Naive thymus-derived CD4-positive, alpha-beta T cell (primary cell): ENCODE data around the gene MAN1C1. TPM values are rescaled to one million over a fixed set of nuclear protein-coding genes. Genes with fewer than 3 reads are reported as not detected.

ENCODE experiments used
- ATAC-seq: fragments of 150-1000 bp; cut with Tn5 transposase; 2 replicates; pipeline ENCODE4 v1.10.0; 2021; ENCODE audit warnings: mild to moderate bottlenecking, moderate library complexity
- CTCF ChIA-PET: fragments of 350-600 bp; sonication (Branson Sonifier 250); formaldehyde crosslinking; loops from one replicate; lab custom pipeline; 2021; ENCODE audit warnings: antibody characterized with exemption; lab: Charles Lee
- POLR2A ChIA-PET: fragments of 350-600 bp; sonication (Branson Sonifier 250); formaldehyde crosslinking; loops from one replicate; lab custom pipeline; 2021; ENCODE audit warnings: antibody characterized with exemption, inconsistent platforms; lab: Charles Lee
- DNase-seq, 9 donors: peaks; one replicate each; pipeline versions ENCODE4 v3.0.0 to v3.0.0-alpha.2; 2020 to 2022; ENCODE audit warnings: mixed read lengths in 1 of 9
- H3K27ac ChIP-seq: one replicate; pipeline ENCODE4 v1.7.0; 2013; ENCODE audit warnings: mild to moderate bottlenecking, low read depth, low read length, moderate library complexity
- H3K27me3 ChIP-seq, 2 donors: one replicate each; pipeline ENCODE4 v1.7.0; 2013; ENCODE audit warnings: low read length in 2 of 2, mild to moderate bottlenecking in 2 of 2, moderate library complexity in 2 of 2; ENCODE audit not compliant: control insufficient read depth in 2 of 2, insufficient read depth in 2 of 2
- H3K36me3 ChIP-seq, 3 experiments: 1 replicate in 2 of 3; 2 replicates in 1 of 3; pipeline ENCODE4 v1.7.0; 2013; ENCODE audit warnings: low read length in 3 of 3, mild to moderate bottlenecking in 3 of 3, moderate library complexity in 1 of 3; ENCODE audit not compliant: insufficient read depth in 3 of 3, control insufficient read depth in 2 of 3
- H3K4me1 ChIP-seq, 2 donors: one replicate each; pipeline ENCODE4 v1.7.0; 2013; ENCODE audit warnings: low read length in 2 of 2, mild to moderate bottlenecking in 2 of 2, moderate library complexity in 1 of 2; ENCODE audit not compliant: control insufficient read depth in 2 of 2, insufficient read depth in 2 of 2
- H3K4me3 ChIP-seq: 2 replicates; pipeline ENCODE4 v1.7.0; 2013; ENCODE audit warnings: mild to moderate bottlenecking, low read length
- H3K9me3 ChIP-seq, 3 experiments: 1 replicate in 2 of 3; 2 replicates in 1 of 3; pipeline ENCODE4 v1.7.0; 2013; ENCODE audit warnings: low read length in 3 of 3; ENCODE audit not compliant: control insufficient read depth in 2 of 3
- H3K27ac Mint-ChIP-seq, 9 donors: one replicate each; pipeline ENCODE4 v1.8.0; 2020 to 2022; ENCODE audit warnings: mixed read lengths in 9 of 9, mild to moderate bottlenecking in 8 of 9, moderate library complexity in 5 of 9, inconsistent platforms in 2 of 9
- H3K27me3 Mint-ChIP-seq, 5 donors: one replicate each; pipeline ENCODE4 v1.8.0; 2021 to 2022; ENCODE audit warnings: mixed read lengths in 5 of 5, mild to moderate bottlenecking in 1 of 5
- H3K36me3 Mint-ChIP-seq, 5 donors: one replicate each; pipeline ENCODE4 v1.8.0; 2020 to 2022; ENCODE audit warnings: mixed read lengths in 5 of 5, mild to moderate bottlenecking in 3 of 5, inconsistent platforms in 1 of 5
- H3K4me1 Mint-ChIP-seq, 7 donors: one replicate each; pipeline ENCODE4 v1.8.0; 2020 to 2022; ENCODE audit warnings: mixed read lengths in 7 of 7, mild to moderate bottlenecking in 3 of 7, inconsistent platforms in 1 of 7
- H3K4me3 Mint-ChIP-seq, 10 donors: one replicate each; pipeline ENCODE4 v1.8.0; 2020 to 2022; ENCODE audit warnings: mild to moderate bottlenecking in 10 of 10, mixed read lengths in 10 of 10, moderate library complexity in 6 of 10, inconsistent platforms in 2 of 10
- H3K9me3 Mint-ChIP-seq, 11 donors: one replicate each; pipeline ENCODE4 v1.8.0; 2020 to 2022; ENCODE audit warnings: mixed read lengths in 11 of 11, mild to moderate bottlenecking in 4 of 11, inconsistent platforms in 1 of 11, moderate library complexity in 1 of 11
- intact Hi-C, 2 donors: fragments of 100-400 bp; cut with micrococcal nuclease; formaldehyde crosslinking; loops; one replicate each; pipeline ENCODE4 v1.15.1; 2023
- polyA plus RNA-seq, 2 donors: library from polyadenylated mRNA; unstranded; fragments of 300-500 nt; fragmentation: Illumina TruSeq; gene quantifications; one replicate each; pipeline ENCODE4 v1.2.3, GENCODE V29; 2021
- total RNA-seq, 6 experiments: library from RNA in 5 of 6; stranded (reverse) in 5 of 6; gene quantifications; 1 replicate in 5 of 6; 2 replicates in 1 of 6; pipeline ENCODE4 v1.2.3 and lab custom pipeline; 2021 to 2026

MAN1C1 gene
- total and polyA plus RNA-seq, 7 experiments from 2014 or later: 16.0 to 85.5 (median 61.0) TPM

- peak; percentile 69 to 87 (median 85) for DNase-seq
- Histone ChIP-seq H3K27ac (peak overlapping the region; percentile 9), H3K36me3 (no peaks in the 10 kb centered on the region), H3K4me1 (peaks cover 0 to 4% of the 10 kb centered on the region in 2 donors), H3K9me3 (no peaks in the 10 kb centered on the region), H3K27me3 (peaks cover 0 to 6% of the 10 kb centered on the region in 2 donors), H3K4me3 (no peak overlapping the region)
- Mint-ChIP-seq H3K27me3 (peaks cover 0 to 79% (median 0%) of the 10 kb centered on the region in 5 donors), H3K9me3 (no peaks in the 10 kb centered on the region), H3K4me1 (peaks cover 7 to 28% (median 21%) of the 10 kb centered on the region in 7 donors), H3K4me3 (peak overlapping the region; percentile 1 to 78 (median 47)), H3K27ac (peak overlapping the region in 6 of 9 donors; percentile 15 to 71 (median 52)), H3K36me3 (no peaks in the 10 kb centered on the region)
- intact Hi-C loops: loop anchor here in 1 of 2 donors (1.0 to 5.0 kb wide), 5 partner anchors 66 to 203 kb away; partner anchors contain the start of gene LDLRAP1
- CTCF ChIA-PET: interaction anchor here (0.6 to 7.2 kb wide), 29 partner anchors 10 to 859 kb away, joined by 3 to 106 read pairs (median 4); partner anchors contain the start of gene SELENON
- POLR2A ChIA-PET: interaction anchor here (0.6 to 2.6 kb wide), 20 partner anchors 8 to 361 kb away, joined by 3 to 13 read pairs (median 4); partner anchors contain the start of genes MTFR1L and RSRP1
- ATAC-seq: peak; percentile 100
Observed at GRCh38 chr1:25608488-25609178, 8.0 kb upstream of the MAN1C1 start.

DNA sequence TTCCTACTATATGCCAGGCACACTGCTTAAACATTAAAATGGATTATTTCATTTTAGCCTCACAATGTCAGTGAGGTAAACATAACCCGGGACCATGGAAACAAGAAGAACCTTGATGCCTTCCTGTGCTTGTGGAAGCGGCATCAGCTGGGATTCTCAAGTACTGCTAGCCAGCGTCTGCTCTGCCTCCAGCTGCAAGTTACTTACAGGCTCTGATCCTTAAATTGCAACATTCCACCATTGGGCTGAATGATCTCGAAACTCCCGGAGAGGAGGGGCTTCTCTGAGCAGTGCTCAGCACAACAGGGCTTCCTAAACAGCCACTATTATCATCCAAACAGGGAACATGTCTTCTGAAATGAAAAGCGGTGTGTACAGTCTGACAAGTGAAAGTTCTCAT, 6.7 kb upstream of the MAN1C1 start:
- DNase-seq (no peak), ATAC-seq (no peak)
- H3K36me3 ChIP-seq: no peaks in the 10 kb centered on the region
- H3K4me3 ChIP-seq: no peak overlapping the region
- intact Hi-C loops: loop anchor here (2.0 to 5.0 kb wide), 3 partner anchors 68 to 187 kb away; partner anchors contain the start of gene LDLRAP1 (in 1 of the 2)
- no peak overlapping the region for H3K27ac ChIP-seq
- Mint-ChIP-seq H3K27me3 (peaks cover 0 to 86% (median 0%) of the 10 kb centered on the region in 5 donors), H3K27ac (peak overlapping the region in 1 of 9 donors; percentile 30), H3K36me3 (no peaks in the 10 kb centered on the region), H3K4me1 (peaks cover 12 to 38% (median 31%) of the 10 kb centered on the region in 7 donors), H3K9me3 (no peaks in the 10 kb centered on the region), H3K4me3 (no peak overlapping the region)
- no peaks in the 10 kb centered on the region for H3K9me3 ChIP-seq
- peaks cover 0 to 6% of the 10 kb centered on the region in 2 donors for H3K27me3 ChIP-seq
- H3K4me1 ChIP-seq: peaks cover 7% of the 10 kb centered on the region in 2 donors
- POLR2A ChIA-PET: interaction anchor here (1.0 to 2.6 kb wide), 6 partner anchors 9 to 209 kb away, joined by 3 to 13 read pairs (median 6); partner anchors contain the start of gene MTFR1L
- CTCF ChIA-PET: interaction anchor here (0.8 to 7.2 kb wide), 13 partner anchors 8 to 517 kb away, joined by 3 to 106 read pairs (median 5); partner anchors contain the start of gene SELENON

GRCh38 chr1:25610822-25611630, 5.6 kb upstream of the MAN1C1 start:
- Mint-ChIP-seq H3K27ac (no peak overlapping the region), H3K27me3 (peaks cover 0 to 84% (median 0%) of the 10 kb centered on the region in 5 donors), H3K4me1 (peaks cover 22 to 48% (median 41%) of the 10 kb centered on the region in 7 donors), H3K36me3 (no peaks in the 10 kb centered on the region), H3K9me3 (no peaks in the 10 kb centered on the region), H3K4me3 (no peak overlapping the region)
- ChIA-PET POLR2A (interaction anchor here (0.8 to 1.7 kb wide), 7 partner anchors 8 to 197 kb away, joined by 3 to 5 read pairs (median 3); no protein-coding TSS in a partner anchor), CTCF (interaction anchor here (0.7 to 7.2 kb wide), 6 partner anchors 9 to 210 kb away, joined by 3 to 106 read pairs (median 4); partner anchors contain the start of gene SELENON)
- Histone ChIP-seq H3K27ac (no peak overlapping the region), H3K4me1 (peaks cover 15% of the 10 kb centered on the region in 2 donors), H3K4me3 (no peak overlapping the region), H3K27me3 (peaks cover 0 to 6% of the 10 kb centered on the region in 2 donors), H3K36me3 (no peaks in the 10 kb centered on the region), H3K9me3 (no peaks in the 10 kb centered on the region)
- ATAC-seq (no peak), DNase-seq (peak in 1 of 9 donors; percentile 7)
- intact Hi-C loops: loop anchor here (1.0 to 2.0 kb wide), 2 partner anchors 186 kb away; no protein-coding TSS in a partner anchor

- Histone ChIP-seq H3K4me1 (peaks cover 15 to 17% of the 10 kb centered on the region in 2 donors), H3K27ac (no peak overlapping the region), H3K27me3 (peaks cover 0 to 6% of the 10 kb centered on the region in 2 donors), H3K4me3 (no peak overlapping the region), H3K36me3 (no peaks in the 10 kb centered on the region), H3K9me3 (no peaks in the 10 kb centered on the region)
- DNase-seq (no peak), ATAC-seq (no peak)
- intact Hi-C loops: loop anchor here (1.0 to 2.0 kb wide), 2 partner anchors 185 kb away; no protein-coding TSS in a partner anchor
- Mint-ChIP-seq H3K4me1 (peaks cover 22 to 48% (median 41%) of the 10 kb centered on the region in 7 donors), H3K4me3 (no peak overlapping the region), H3K27ac (peak overlapping the region in 5 of 9 donors; percentile 0 to 45 (median 29)), H3K9me3 (no peaks in the 10 kb centered on the region), H3K36me3 (no peaks in the 10 kb centered on the region), H3K27me3 (peaks cover 0 to 76% (median 0%) of the 10 kb centered on the region in 5 donors)
- ChIA-PET CTCF (interaction anchor here (0.6 to 7.2 kb wide), 6 partner anchors 10 to 209 kb away, joined by 3 to 106 read pairs (median 4); partner anchors contain the start of gene SELENON), POLR2A (interaction anchor here (0.7 to 1.3 kb wide), 6 partner anchors 9 to 191 kb away, joined by 3 to 4 read pairs (median 3); no protein-coding TSS in a partner anchor)
Observed at GRCh38 chr1:25611843-25612242, 4.7 kb upstream of the MAN1C1 start.

DNA sequence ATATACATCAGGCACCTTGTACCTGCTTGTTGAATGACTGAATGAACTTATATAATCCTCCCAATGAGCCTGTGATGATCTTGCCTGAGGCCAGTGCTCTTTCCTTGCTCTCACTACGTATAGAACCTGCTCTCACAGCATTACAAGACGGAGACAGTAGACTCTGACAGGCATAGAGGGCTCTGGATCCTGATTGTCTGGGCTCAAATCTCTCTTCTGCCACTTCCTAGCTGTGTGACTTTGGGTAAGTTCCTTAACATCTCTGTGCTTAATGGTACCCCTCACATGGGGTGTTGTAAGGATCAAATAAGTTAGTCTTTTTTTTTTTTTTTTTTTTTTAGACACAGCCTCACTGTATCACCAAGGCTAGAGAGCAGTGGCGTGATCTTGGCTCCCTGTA, 4.2 kb upstream of the MAN1C1 start:
- Histone ChIP-seq H3K4me1 (peaks cover 15 to 17% of the 10 kb centered on the region in 2 donors), H3K27ac (no peak overlapping the region), H3K4me3 (no peak overlapping the region), H3K27me3 (peaks cover 0 to 6% of the 10 kb centered on the region in 2 donors), H3K36me3 (no peaks in the 10 kb centered on the region), H3K9me3 (no peaks in the 10 kb centered on the region)
- Mint-ChIP-seq H3K9me3 (no peaks in the 10 kb centered on the region), H3K27ac (peak overlapping the region in 2 of 9 donors; percentile 11 to 29), H3K27me3 (peaks cover 0 to 70% (median 0%) of the 10 kb centered on the region in 5 donors), H3K4me1 (peaks cover 22 to 48% (median 41%) of the 10 kb centered on the region in 7 donors), H3K36me3 (no peaks in the 10 kb centered on the region), H3K4me3 (peak overlapping the region in 1 of 10 donors; percentile 21)
- POLR2A ChIA-PET: interaction anchor here (0.7 to 1.3 kb wide), 8 partner anchors 8 to 1822 kb away, joined by 3 to 4 read pairs (median 3); partner anchors contain the start of gene SELENON
- intact Hi-C loops: no loop called here
- no peak for DNase-seq
- ATAC-seq: no peak
- CTCF ChIA-PET: interaction anchor here (0.6 to 7.2 kb wide), 6 partner anchors 10 to 198 kb away, joined by 3 to 106 read pairs (median 4); partner anchors contain the start of gene SELENON
